Measurements from ENCODE around the gene FNDC7. TPM values are rescaled to one million over a fixed set of nuclear protein-coding genes. Genes with fewer than 3 reads are reported as not detected.

Gene FNDC7
- total and polyA plus RNA-seq, 9 of the 15 experiments (the other 6 are each of a cell fraction or from before 2014, with no cell fraction given): not detected

- no peak for TF ChIP-seq RERE (CRISPR knock-in tag; IDR thresholded peaks at IDR 0.05; ENCODE audit: borderline replicate concordance)
- TF ChIP-seq NR2C2 (CRISPR knock-in tag; IDR thresholded peaks at IDR 0.05): no peak
- TF ChIP-seq NR2C2 (tag; IDR thresholded peaks at IDR 0.05): peak; percentile 67
- no peak for TF ChIP-seq BCLAF1 (IDR thresholded peaks at IDR 0.05; ENCODE audit: borderline replicate concordance in 1 of 2, control insufficient read depth in 1 of 2, low read depth in 2 of 2, low read length in 1 of 2)
- TF ChIP-seq MYBL2 (IDR thresholded peaks at IDR 0.05; ENCODE audit: low read depth): no peak
- TF ChIP-seq MYBL2 (CRISPR knock-in tag; IDR thresholded peaks at IDR 0.05; ENCODE audit: borderline replicate concordance): no peak
- no peak for TF ChIP-seq RBM25 (IDR thresholded peaks at IDR 0.05; ENCODE audit: low read depth, low read length, severe bottlenecking)
- TF ChIP-seq SNRNP70 (optimal IDR thresholded peaks at IDR 0.05; ENCODE audit: low read depth, low read length): no peak
- no peak for TF ChIP-seq SPI1 (IDR thresholded peaks at IDR 0.05; ENCODE audit: borderline replicate concordance, low read depth, low read length)
- TF ChIP-seq RCOR1 (IDR thresholded peaks at IDR 0.05; ENCODE audit: borderline replicate concordance in 1 of 2, low read depth in 2 of 2, low read length in 2 of 2): peak in 1 of 2 experiments; percentile 81; a peak in 2 of 4 replicates
- 0 out of 2 replicates have a peak, but pooled peaks have one; percentile 8 for TF ChIP-seq CBX1 (IDR thresholded peaks at IDR 0.05; ENCODE audit: low read depth)
- TF ChIP-seq MTA3 (IDR thresholded peaks at IDR 0.05; ENCODE audit: borderline replicate concordance): no peak; the same call in 1 of the 2 replicates
- TF ChIP-seq RNF2 (IDR thresholded peaks at IDR 0.05): no peak; the same call in 1 of the 2 replicates
- TF ChIP-seq TCF15 (CRISPR knock-in tag; IDR thresholded peaks at IDR 0.05): no peak
- TF ChIP-seq ZNF551 (CRISPR knock-in tag; IDR thresholded peaks at IDR 0.05): no peak
- TF ChIP-seq NFIC (IDR thresholded peaks at IDR 0.05): 0 out of 2 replicates have a peak, but pooled peaks have one; percentile 23
- no peak for TF ChIP-seq ARID1B (IDR thresholded peaks at IDR 0.05)
- no peak for TF ChIP-seq ZNF561 (CRISPR knock-in tag; conservative IDR thresholded peaks at IDR 0.05)
- no peak for TF ChIP-seq STAT5B (CRISPR knock-in tag; IDR thresholded peaks at IDR 0.05)
- no peak for TF ChIP-seq POLR3A (IDR thresholded peaks at IDR 0.05; ENCODE audit: borderline replicate concordance, extremely low read depth, insufficient read depth, insufficient read length)
Measured at GRCh38 chr1:108747171-108747850, 34.6 kb downstream of the FNDC7 start (continued).
